HG03066 (cell line): ENCODE results near the gene CRB2.
A peak's percentile ranks its signal among the peaks of the same experiment; 100 is the strongest.

Source experiments
- ATAC-seq: cut with Tn5 transposase; IDR thresholded peaks from one replicate; pipeline ENCODE4 v1.9.1; 2021; ENCODE audit warnings: low read depth; ENCODE audit not compliant: unreplicated experiment

CRB2 gene

GRCh38 chr9:123418052-123418430, 62.0 kb downstream of the CRB2 start:
- no peak for ATAC-seq

- no peak for ATAC-seq
Measured at GRCh38 chr9:123418506-123418905, 62.5 kb downstream of the CRB2 start.

- ATAC-seq = no peak
Measured at GRCh38 chr9:123419091-123419490, 63.1 kb downstream of the CRB2 start.

- no peak for ATAC-seq
Measured at GRCh38 chr9:123419721-123420591, 64.0 kb downstream of the CRB2 start.

GRCh38 chr9:123420592-123421111, 64.7 kb downstream of the CRB2 start:
- ATAC-seq = no peak

- no peak for ATAC-seq
Measured at GRCh38 chr9:123421186-123421585, 65.2 kb downstream of the CRB2 start.

- ATAC-seq = no peak
Measured at GRCh38 chr9:123421801-123422455, 65.9 kb downstream of the CRB2 start.

- ATAC-seq = no peak
Measured at GRCh38 chr9:123422635-123423310, 66.8 kb downstream of the CRB2 start.

- ATAC-seq = no peak
Measured at GRCh38 chr9:123423311-123423640, 67.3 kb downstream of the CRB2 start.

- ATAC-seq = no peak
Measured at GRCh38 chr9:123424131-123424530, 68.1 kb downstream of the CRB2 start.

GRCh38 chr9:123424552-123425225, 68.7 kb downstream of the CRB2 start:
- no peak for ATAC-seq

- no peak for ATAC-seq
Measured at GRCh38 chr9:123425261-123425821, 69.3 kb downstream of the CRB2 start.

GRCh38 chr9:123425836-123426365, 69.9 kb downstream of the CRB2 start:
- no peak for ATAC-seq

GRCh38 chr9:123426406-123426805, 70.4 kb downstream of the CRB2 start:
- ATAC-seq = peak; percentile 85
